ENCODE data around the gene PCDH9.

The PCDH9 gene

DNA sequence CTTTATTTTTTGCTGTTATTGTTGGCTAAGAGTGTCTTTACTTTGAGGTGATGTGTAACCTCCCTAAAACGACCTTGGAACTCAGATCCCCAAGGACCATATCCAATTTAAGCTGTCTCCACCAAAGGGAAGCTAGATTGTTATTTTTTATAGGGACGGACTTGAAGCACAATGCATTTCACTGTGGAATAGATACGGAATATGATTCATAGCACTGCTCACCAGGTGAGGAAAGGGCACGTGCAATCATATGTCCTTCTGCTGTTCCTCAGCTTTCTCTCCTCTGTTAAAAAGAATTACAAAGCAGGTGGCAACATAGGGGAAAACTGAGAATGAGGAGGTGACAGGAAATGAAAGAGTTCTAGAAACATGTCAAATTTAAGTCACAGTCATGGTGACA is 679.0 kb downstream of the PCDH9 start:
- no peak for DNase-seq

DNA sequence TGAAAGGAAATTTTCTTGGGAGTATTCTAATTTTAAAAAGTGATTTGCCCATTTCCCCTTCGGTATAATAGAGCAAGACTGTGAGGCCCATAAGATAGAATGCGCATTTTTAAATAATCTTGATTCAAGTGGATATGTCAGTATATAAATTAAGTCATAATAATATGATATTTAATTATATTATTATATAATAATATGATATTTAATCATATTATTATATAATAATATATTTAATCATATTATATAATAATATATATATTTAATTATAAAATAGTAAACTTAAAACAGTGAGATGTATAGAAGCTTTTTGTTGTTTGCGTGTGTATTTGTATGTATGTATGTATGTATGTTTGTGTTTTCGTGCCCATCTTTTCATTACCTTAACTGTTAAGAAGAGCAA is 682.5 kb downstream of the PCDH9 start:
- no peak for DNase-seq

DNA sequence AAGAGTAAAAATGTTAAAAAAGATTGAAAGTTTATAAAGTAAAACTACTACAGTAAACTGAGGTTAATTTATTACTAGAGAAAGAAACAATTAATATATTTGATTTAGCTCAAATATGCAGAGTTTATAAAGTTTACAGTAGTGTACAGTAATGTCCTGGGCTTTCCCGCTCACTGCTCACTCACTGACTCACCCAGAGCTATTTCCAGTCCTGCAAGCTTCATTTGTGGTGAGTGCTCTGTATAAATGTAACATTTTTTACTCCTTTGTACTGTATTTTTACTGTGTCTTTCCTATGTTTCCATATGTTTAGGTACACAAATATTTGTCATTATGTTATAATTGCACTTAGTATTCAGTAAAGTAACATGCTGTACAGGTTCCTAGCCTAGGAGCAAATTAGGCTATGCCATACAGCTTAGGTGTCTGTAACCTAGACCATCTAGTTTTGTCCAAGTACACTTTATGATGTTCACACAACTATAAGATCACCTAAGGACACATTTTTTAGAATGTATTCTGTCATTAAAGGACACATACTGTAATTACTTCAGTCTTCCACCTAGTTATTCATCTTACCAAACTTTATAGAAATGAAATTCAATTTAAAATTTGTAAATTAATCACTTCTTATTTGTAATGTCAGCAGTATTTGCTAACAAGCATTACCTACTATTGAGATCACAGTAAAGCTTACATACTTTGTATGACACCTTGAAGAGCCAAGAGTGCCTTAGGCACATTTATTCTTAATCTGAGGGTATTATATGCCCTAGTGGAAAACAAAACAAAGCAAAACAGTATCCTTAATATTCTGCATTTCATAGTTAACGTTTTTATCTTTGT is 683.4 kb downstream of the PCDH9 start:
- no peak for DNase-seq

DNA sequence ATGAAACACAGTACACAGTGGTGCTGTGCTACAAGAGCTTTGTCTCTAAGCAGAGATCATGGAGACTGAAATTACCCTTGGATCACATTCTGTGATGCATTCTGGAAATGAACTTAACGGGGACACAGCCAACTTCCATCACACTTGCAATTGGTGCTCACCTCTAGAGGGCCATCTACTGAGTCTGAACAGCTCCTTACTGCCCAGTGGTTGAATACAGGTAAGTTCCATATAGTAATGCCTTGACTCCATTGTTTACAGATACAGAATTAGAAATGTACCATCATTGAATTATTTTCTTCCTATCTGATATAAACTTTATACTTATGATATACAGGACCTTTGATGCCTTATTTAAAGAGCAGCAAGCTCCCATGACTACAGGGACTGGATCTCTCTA is 686.4 kb downstream of the PCDH9 start:
- DNase-seq = no peak

DNA sequence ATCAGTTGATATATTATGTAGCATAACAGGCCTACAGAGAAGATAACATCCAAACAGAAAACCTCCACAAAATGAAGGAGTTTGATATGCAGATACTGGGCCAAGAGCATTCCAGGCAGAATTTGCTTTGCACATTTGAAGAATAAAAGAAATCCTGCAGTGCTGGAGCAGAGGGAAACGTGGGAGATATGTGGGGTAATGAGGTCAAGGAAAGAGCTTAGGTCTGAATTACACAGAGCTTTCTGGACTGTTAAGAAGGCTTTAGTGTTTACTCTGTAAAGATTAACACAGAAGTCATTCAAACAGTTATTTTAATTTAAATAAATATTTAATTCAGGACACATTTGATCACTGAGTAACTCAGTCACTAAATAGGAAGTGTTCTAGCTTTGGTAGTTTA is 692.7 kb downstream of the PCDH9 start:
- DNase-seq = no peak

DNA sequence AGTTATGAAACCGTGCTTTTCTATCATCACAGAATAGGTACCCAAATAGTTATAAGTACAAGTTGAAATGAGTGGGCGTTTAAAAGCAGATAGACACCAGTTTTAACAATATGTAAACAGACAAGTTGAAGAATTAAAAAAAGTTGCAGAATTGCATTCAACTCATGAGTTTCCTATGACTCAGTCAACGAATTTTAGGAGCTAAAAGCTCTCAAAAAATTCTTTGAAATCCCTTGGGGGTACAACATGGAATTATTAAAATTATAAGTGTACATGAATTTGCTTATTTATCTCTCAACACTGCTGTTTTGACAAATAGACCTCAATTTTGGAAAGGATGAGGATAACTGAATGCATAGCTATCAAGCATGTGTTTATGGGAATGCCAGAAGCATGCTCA is 693.4 kb downstream of the PCDH9 start:
- no peak for DNase-seq

DNA sequence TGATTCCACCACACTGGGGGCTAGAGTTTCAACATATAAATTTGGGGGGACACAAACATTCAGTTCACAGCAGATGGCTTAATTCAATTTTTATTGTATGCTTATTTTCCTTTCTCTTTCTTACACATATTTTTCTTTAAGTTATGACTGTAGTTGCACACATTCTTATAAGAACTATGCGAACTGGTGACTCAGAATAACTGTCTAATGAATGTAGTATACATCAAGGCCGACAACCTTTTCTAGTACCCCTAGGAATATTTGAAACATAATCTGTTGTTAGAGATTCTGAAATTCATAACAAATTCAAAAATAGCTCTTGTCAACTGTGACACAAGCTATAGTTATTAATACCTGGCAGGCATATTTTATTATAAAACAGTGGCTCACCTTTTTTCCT is 695.6 kb downstream of the PCDH9 start:
- DNase-seq = no peak

DNA sequence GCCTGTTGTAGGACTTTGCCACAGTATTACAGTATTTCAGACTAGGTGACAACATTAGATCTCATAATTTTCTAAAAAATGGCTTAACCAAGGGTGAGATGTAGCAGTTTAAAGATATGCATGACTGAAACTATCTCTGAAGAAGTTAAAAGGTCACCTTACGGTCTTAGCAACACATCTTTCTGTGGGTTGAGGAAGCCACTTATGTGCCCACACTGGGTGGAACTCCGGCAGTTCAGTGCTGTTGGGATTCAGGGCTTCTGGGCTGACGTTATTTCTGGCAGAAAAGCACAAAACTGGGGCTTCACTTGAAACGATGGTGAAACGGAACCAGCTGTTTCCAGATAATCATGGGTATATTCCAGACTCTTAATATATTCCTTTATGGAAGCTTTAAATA is 697.3 kb downstream of the PCDH9 start:
- DNase-seq = no peak

DNA sequence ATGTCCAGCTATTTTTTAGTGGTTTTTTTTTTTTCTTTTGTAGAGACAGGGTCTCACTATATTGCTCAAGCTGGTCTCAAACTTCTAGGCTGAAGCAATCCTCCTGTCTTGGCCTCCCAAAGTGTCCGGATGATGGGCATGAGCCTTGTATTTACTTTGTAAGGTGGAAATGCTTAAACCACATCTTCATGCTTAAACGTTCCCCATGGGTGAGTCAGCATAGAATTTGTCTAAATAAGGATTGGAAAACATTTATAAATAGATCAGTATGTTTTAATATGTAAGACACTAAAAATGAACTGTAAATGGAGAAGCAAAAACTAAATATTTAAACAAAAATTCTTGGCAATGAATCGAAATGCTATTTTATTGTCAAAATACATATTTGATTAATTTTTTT is 698.0 kb downstream of the PCDH9 start:
- DNase-seq = no peak

DNA sequence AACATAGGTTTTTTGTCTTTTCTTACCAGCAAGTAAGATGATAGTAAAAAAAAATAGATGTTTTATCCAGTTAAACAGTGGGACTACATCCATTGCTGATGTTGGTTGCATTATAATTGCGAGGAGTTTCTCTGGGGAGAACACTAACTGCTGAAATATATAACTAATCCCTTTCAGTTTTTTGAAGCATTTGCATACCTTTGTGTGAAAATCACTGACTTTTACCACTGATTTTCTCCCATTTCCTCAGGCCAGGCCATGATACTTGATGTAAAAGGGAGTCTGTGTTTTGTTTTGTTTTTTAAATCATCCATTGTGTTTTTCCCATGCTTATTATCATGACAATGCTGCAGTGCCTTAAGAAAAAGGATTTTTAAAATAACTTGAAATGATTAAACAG is 699.5 kb downstream of the PCDH9 start:
- DNase-seq = no peak

DNA sequence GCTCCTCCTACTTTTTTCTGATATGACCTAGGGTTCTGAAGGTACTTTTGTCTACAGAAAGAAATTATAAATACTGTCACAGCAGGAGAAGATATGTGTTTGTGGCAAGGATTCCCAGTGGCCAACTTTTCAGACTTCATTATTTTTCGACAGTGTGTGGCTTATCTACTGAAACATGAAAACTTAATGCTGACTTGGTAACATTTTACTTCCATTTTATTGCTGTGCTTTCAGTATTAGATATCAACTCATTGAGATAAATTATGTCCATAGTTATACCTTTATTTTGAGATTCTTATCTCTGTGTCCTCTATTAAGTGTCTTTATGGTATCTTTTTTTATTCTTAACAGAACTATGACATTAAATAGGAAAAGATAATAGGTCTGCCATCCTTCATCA is 700.0 kb downstream of the PCDH9 start:
- DNase-seq = no peak

DNA sequence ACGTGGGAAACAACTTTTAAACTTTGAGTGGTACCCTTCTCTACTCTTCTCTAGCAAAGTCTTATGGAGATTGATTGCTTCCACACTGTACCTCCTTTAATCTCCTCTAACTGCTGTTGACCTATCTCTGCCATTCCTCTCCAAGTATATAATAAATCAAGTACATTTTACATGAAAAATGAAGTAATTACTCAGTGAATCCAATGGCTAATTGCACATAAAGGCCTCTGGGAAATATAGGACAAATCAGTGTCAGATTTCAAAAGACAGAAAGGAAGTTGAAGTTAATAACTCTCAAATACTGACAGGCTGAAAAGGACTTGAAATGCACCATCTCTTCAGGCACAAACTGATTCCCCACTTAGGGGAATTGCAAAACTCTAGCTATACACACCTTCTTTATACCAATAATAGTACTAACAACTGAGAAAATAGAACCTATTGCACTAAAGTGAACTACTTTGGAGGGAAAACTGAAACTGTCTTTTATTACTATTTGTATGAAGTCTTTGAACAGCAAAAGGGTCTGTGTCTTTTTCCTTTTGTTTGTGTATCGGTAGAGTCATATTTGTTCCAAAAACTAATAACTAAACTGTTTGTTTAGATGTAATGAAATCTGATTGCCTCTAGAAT is 701.1 kb downstream of the PCDH9 start:
- no peak for DNase-seq

DNA sequence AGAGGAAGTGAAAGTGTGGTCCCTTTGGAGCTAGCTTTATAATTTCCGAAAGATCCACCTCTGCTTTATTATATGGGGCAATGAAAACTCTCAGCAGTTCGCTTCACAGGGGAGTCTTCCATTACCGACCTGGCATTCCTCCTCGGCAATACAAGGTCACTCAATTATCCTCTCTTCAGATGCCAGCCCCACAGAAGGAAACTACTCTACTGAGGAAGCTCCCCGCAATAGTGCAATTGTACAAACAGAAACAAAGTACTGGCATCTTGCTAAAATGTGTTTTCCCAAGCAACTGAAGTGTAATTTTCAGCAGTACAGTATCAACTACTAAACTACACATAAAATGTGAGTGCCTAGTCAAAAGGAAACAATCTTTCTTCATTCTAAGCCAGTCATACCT is 702.0 kb downstream of the PCDH9 start:
- no peak for DNase-seq

DNA sequence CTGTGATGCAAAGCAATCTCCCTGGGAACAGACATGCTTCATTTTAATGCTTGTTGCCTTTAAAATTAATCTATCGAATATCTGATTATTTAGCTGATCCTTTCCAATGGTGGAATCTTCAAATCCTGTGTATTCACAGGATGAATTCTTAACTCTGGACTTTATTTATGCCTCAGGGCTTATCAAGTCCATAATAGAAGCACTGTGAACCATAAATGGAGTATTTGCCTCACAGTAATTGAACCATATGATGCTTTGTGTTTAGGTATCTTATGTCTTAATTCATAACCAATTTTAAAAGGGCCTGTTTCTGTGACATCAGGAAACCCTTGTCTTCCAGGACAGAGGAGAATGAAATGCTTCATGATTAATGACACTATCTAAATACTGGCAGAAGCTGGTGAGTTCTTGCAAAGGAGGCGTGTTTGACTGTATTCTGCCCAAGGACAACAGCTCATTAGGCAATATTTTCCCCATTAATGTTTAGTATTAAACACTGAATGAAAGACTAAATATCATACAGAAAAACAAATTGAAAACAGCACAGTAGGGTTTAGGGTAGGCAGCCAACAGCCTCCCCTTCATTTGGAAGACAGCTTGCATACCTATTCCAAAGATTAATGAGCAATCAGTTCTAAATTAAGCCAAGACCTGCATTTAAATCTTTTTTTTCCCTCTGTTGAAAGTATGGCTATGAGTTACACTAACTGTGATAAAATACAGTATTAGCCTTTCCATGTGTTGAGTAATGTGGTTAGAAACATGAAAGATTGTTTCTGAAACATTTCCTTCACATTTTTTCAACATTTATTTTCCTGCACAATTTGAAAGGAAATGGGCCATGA is 709.4 kb downstream of the PCDH9 start:
- DNase-seq = no peak

DNA sequence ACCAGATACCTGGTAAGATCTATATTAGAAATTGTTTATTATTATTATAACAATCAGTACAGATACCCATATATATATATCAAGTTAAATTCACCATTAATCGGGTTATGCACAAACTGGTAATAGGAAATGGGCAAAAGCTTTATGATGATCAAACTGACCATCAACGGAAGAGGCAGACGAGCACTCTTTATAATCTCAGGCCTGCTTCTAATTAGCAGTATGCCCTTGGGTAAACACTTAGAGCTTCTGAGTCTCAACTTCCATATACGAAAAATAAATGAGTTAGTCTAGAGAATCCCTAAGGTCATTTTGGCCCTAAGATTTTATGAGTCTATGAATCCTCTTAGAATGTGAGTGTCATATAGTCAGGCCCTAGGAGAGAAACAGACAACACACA is 710.9 kb downstream of the PCDH9 start:
- DNase-seq = no peak

DNA sequence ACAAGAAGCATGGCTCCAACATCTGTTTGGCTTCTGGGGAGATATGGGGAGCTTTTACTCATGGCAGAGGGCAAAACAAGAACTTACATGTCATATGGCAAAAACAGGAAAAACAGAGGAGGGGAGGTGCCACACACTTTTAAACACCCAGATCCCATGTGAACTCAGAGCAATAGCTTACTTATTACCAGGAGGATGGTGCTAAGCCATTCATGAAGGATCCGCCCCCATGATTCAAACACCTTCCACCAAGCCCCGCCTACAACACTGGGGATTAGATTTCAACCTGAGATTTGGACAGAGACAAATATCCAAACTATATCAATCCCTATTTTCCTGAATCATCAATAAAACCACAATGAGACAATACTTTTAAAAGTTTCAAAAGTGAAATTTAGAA is 712.1 kb downstream of the PCDH9 start:
- DNase-seq = no peak

DNA sequence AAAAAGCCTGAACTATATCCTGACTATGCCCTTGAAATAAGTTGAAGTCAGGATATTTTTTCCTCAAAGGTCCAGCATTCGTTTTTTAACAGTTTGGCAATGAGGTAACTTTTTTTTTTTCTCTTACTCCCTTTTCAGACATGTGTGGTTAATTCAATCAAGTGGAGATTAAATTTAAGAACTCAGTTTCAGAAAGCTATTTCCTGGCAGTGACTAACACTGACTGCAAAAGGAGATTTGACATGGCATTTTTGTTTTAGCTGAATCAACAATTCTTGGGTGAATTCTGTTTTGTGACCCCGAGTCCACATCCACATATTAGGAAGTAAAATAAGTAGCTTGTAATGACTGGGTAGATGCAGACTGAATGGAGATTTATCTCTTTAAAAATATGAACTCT is 716.4 kb downstream of the PCDH9 start:
- DNase-seq = no peak

DNA sequence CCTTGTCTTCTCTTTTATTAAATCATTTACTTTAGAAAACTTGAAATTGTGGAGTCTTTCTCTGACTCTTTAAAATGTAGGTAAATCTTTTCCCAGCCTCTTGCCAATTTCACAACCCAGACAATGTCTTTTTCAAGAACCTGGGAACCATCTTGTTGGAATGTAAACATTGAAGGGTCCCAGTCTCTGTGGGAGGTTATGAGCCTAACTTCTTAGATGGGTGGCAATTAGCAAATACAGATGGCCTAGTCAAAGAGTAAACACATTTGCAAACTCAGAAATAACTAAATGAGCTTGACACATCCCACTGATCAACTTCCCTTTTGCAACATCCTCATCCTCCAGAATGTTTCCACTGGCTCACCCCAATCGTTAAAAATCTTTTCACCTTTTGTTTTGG is 721.0 kb downstream of the PCDH9 start:
- no peak for DNase-seq

DNA sequence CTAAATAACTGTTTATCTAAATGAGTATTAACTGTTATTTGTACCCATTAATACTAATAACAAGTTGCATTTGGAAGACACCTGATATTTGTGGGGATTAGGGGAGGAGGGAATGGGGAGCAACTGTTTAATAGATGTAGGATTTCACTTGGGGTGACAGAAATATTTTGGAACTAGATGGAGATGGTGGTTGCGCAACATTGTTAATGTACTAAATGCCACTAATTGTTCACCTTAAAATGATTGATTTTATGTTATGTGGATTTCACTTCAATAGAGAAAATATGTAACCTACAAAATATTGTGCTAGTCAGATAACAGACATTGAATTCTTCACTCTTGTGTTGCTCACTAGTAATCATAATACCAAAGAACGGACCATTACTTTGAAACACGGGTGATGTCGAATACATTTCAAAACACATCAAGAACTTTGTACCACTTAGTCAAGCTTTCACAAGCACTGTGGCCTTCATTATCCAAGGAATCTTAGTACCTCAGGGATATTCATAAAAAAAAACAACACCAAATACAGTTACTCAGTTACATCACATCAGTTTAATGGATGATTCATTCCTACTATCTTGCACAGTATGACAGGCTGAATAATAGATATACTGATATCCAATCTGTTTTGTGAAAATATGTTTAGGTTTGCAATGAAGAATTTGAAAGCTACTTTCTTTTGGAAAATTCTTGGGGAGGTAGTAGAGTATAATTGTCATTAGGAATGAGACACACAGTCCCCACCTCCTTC is 721.8 kb downstream of the PCDH9 start:
- DNase-seq = no peak

DNA sequence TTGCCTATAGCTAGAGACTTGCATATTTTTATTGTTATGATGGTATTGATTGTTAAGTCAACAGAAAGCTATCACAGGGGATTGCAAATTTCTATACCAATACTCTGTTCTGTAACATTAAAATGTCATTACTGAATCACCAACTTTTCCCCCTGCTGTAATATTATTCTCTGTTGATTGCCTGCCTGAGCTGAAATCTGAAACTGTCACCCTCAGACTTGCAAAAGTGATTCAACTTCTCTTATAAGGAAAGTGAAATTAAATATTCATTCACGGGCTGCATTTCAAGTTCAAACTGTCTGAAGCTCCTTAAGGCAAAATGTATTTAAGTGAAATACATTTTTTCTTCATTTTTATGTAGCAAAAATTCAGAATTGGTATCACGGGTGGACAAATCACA is 723.2 kb downstream of the PCDH9 start:
- DNase-seq = no peak

DNA sequence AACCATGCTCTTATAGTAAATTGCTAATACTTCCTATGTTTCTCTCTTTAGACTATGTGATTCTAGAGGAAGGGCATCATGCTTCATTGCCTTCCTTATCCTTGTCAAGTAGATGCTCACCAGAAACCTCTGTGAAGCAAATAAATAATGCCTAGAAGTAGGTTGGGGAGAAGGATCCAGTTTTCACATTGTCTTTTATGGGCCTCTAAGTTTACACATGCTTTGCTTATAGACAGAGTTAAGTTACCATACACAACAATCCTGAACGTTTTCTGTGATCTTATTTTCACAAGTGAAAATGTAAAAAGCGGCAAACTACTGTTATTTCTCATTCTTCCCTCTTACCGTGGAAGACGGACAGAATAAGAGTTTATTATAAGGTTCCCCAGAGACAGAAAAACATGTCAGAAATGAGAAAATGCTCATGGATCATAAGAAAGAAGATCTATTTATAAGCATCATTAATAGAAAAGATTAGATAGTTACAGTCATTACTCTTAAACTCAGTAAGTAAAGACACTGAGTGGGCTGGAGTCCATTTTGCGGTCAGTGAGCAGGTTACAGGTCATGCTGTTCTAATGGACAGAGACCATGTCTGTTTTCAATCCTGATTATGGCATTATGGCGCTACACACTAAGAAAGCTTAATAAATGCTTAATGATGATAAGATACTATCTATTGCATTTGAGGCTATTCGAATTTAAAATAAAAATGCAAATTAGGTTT is 723.9 kb downstream of the PCDH9 start:
- DNase-seq = no peak

DNA sequence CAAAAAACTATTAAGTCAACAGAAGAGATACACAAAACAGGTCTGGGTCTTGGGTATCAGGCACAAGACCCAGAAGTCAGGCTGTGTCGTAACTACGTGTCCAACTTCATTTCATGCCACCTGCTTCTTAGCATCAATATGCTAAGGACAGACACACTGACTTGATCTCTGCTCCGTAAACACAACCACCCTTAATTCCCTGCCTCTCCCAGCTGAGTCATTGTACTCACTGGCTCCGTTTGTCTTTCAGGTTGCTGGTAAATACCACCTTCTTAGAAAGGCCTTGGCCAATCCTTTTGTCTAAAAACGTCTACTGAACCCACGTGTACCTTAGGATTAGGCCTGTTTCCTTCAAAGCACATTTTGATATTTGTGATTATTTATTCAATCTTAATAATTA is 726.2 kb downstream of the PCDH9 start:
- DNase-seq = no peak
